ENCODE data around the gene MMAA.
"Not testable (repeated sequence)": the region's sequence is repeated elsewhere in the genome, so short reads cannot be mapped to it uniquely, and the experiment has no call there.

The MMAA gene

GRCh38 chr4:145618932-145619638 is at the start of gene MMAA:
Gene MMAA, plus strand, starts transcription at chr4:145619385. Its CDS starts 19,755 bp downstream, at chr4:145639140.
- Histone ChIP-seq H3K27ac (ENCODE audit: low read depth, low read length) (peak within 1 kb of the TSS; percentile 88), H3K36me3 (ENCODE audit: insufficient read depth, low read length) (peaks cover 4% of the 10 kb centered on the region; the same call in 1 of the 2 replicates), H3K79me2 (ENCODE audit: control insufficient read depth, insufficient read depth, low read length, unreplicated experiment) (peaks cover 21% of the 10 kb centered on the region), H3K4me1 (ENCODE audit: control insufficient read depth, insufficient read depth, low read length, unreplicated experiment) (peaks cover 23% of the 10 kb centered on the region), H2AFZ (ENCODE audit: low read length, unreplicated experiment) (peak within 1 kb of the TSS; percentile 86), H3K27me3 (ENCODE audit: insufficient read depth, low read length) (no peaks in the 10 kb centered on the region), H3K4me3 (ENCODE audit: low read depth, low read length) (peak within 1 kb of the TSS; percentile 91)

- not testable (repeated sequence) for H3K27me3 ChIP-seq (ENCODE audit: insufficient read depth, low read length); H3K36me3 ChIP-seq (ENCODE audit: insufficient read depth, low read length); H3K27ac ChIP-seq (ENCODE audit: low read depth, low read length); H3K4me1 ChIP-seq (ENCODE audit: control insufficient read depth, insufficient read depth, low read length, unreplicated experiment); H2AFZ ChIP-seq (ENCODE audit: low read length, unreplicated experiment); H3K4me3 ChIP-seq (ENCODE audit: low read depth, low read length); H3K79me2 ChIP-seq (ENCODE audit: control insufficient read depth, insufficient read depth, low read length, unreplicated experiment)
Measured at GRCh38 chr4:145574546-145574945, 44.6 kb upstream of the MMAA start.

GRCh38 chr4:145580906-145581305 is 38.3 kb upstream of the MMAA start:
- no peaks in the 10 kb centered on the region for H3K36me3 ChIP-seq (ENCODE audit: insufficient read depth, low read length)
- no peak overlapping the region for H3K4me3 ChIP-seq (ENCODE audit: low read depth, low read length)
- H3K27ac ChIP-seq (ENCODE audit: low read depth, low read length), result no peak overlapping the region
- peaks cover 34% of the 10 kb centered on the region for H3K27me3 ChIP-seq (ENCODE audit: insufficient read depth, low read length)
- H2AFZ ChIP-seq (ENCODE audit: low read length, unreplicated experiment), result no peak overlapping the region
- no peaks in the 10 kb centered on the region for H3K79me2 ChIP-seq (ENCODE audit: control insufficient read depth, insufficient read depth, low read length, unreplicated experiment)
- H3K4me1 ChIP-seq (ENCODE audit: control insufficient read depth, insufficient read depth, low read length, unreplicated experiment), result no peaks in the 10 kb centered on the region

GRCh38 chr4:145583191-145584055 is 35.8 kb upstream of the MMAA start:
- H3K79me2 ChIP-seq (ENCODE audit: control insufficient read depth, insufficient read depth, low read length, unreplicated experiment), result no peaks in the 10 kb centered on the region

GRCh38 chr4:145587088-145587754 is 32.0 kb upstream of the MMAA start:
- no peak overlapping the region for H2AFZ ChIP-seq (ENCODE audit: low read length, unreplicated experiment)

More at GRCh38 chr4:145583191-145584055, 35.8 kb upstream of the MMAA start:
- H3K27ac ChIP-seq (ENCODE audit: low read depth, low read length), result no peak overlapping the region
- no peaks in the 10 kb centered on the region for H3K36me3 ChIP-seq (ENCODE audit: insufficient read depth, low read length)
- H3K27me3 ChIP-seq (ENCODE audit: insufficient read depth, low read length), result peaks cover 57% of the 10 kb centered on the region
- H3K4me3 ChIP-seq (ENCODE audit: low read depth, low read length), result no peak overlapping the region
- no peaks in the 10 kb centered on the region for H3K4me1 ChIP-seq (ENCODE audit: control insufficient read depth, insufficient read depth, low read length, unreplicated experiment)
- H2AFZ ChIP-seq (ENCODE audit: low read length, unreplicated experiment), result no peak overlapping the region

GRCh38 chr4:145589381-145589780 is 29.8 kb upstream of the MMAA start:
- H3K27me3 ChIP-seq (ENCODE audit: insufficient read depth, low read length), result peaks cover 32% of the 10 kb centered on the region
- H3K4me3 ChIP-seq (ENCODE audit: low read depth, low read length); H3K4me1 ChIP-seq (ENCODE audit: control insufficient read depth, insufficient read depth, low read length, unreplicated experiment); H3K79me2 ChIP-seq (ENCODE audit: control insufficient read depth, insufficient read depth, low read length, unreplicated experiment); H2AFZ ChIP-seq (ENCODE audit: low read length, unreplicated experiment); H3K27ac ChIP-seq (ENCODE audit: low read depth, low read length); H3K36me3 ChIP-seq (ENCODE audit: insufficient read depth, low read length): not testable (repeated sequence)

More at GRCh38 chr4:145587088-145587754, 32.0 kb upstream of the MMAA start:
- Histone ChIP-seq H3K36me3 (ENCODE audit: insufficient read depth, low read length) (no peaks in the 10 kb centered on the region), H3K27ac (ENCODE audit: low read depth, low read length) (no peak overlapping the region), H3K27me3 (ENCODE audit: insufficient read depth, low read length) (peaks cover 49% of the 10 kb centered on the region), H3K4me3 (ENCODE audit: low read depth, low read length) (no peak overlapping the region), H3K4me1 (ENCODE audit: control insufficient read depth, insufficient read depth, low read length, unreplicated experiment) (no peaks in the 10 kb centered on the region), H3K79me2 (ENCODE audit: control insufficient read depth, insufficient read depth, low read length, unreplicated experiment) (no peaks in the 10 kb centered on the region)

GRCh38 chr4:145589916-145590702 is 29.1 kb upstream of the MMAA start:
- Histone ChIP-seq H3K27ac (ENCODE audit: low read depth, low read length) (no peak overlapping the region), H3K79me2 (ENCODE audit: control insufficient read depth, insufficient read depth, low read length, unreplicated experiment) (no peaks in the 10 kb centered on the region), H2AFZ (ENCODE audit: low read length, unreplicated experiment) (no peak overlapping the region), H3K36me3 (ENCODE audit: insufficient read depth, low read length) (no peaks in the 10 kb centered on the region), H3K27me3 (ENCODE audit: insufficient read depth, low read length) (peaks cover 32% of the 10 kb centered on the region), H3K4me3 (ENCODE audit: low read depth, low read length) (no peak overlapping the region), H3K4me1 (ENCODE audit: control insufficient read depth, insufficient read depth, low read length, unreplicated experiment) (no peaks in the 10 kb centered on the region)

- H3K27ac ChIP-seq (ENCODE audit: low read depth, low read length), result no peak overlapping the region
- H2AFZ ChIP-seq (ENCODE audit: low read length, unreplicated experiment), result no peak overlapping the region
- no peaks in the 10 kb centered on the region for H3K36me3 ChIP-seq (ENCODE audit: insufficient read depth, low read length)
- H3K4me3 ChIP-seq (ENCODE audit: low read depth, low read length), result no peak overlapping the region
- no peaks in the 10 kb centered on the region for H3K79me2 ChIP-seq (ENCODE audit: control insufficient read depth, insufficient read depth, low read length, unreplicated experiment)
- H3K27me3 ChIP-seq (ENCODE audit: insufficient read depth, low read length), result peaks cover 41% of the 10 kb centered on the region
- H3K4me1 ChIP-seq (ENCODE audit: control insufficient read depth, insufficient read depth, low read length, unreplicated experiment), result no peaks in the 10 kb centered on the region
Measured at GRCh38 chr4:145602129-145602760, 16.9 kb upstream of the MMAA start.

GRCh38 chr4:145605941-145606340 is 13.2 kb upstream of the MMAA start:
- no peak overlapping the region for H3K4me3 ChIP-seq (ENCODE audit: low read depth, low read length)
- H3K36me3 ChIP-seq (ENCODE audit: insufficient read depth, low read length), result no peaks in the 10 kb centered on the region
- no peak overlapping the region for H2AFZ ChIP-seq (ENCODE audit: low read length, unreplicated experiment)
- H3K27me3 ChIP-seq (ENCODE audit: insufficient read depth, low read length), result peaks cover 15% of the 10 kb centered on the region
- H3K4me1 ChIP-seq (ENCODE audit: control insufficient read depth, insufficient read depth, low read length, unreplicated experiment), result no peaks in the 10 kb centered on the region
- no peaks in the 10 kb centered on the region for H3K79me2 ChIP-seq (ENCODE audit: control insufficient read depth, insufficient read depth, low read length, unreplicated experiment)
- H3K27ac ChIP-seq (ENCODE audit: low read depth, low read length), result no peak overlapping the region

Measured in ACC112 (cell line).